A549 (cell line): ENCODE data around the gene NADK. TPM values are rescaled to one million over a fixed set of nuclear protein-coding genes. Genes with fewer than 3 reads are reported as not detected.

ENCODE experiments used
- ATAC-seq, 2 experiments: fragments of 200-7000 bp in 1 of 2; fragments of >200 bp in 1 of 2; cut with Nextera tagmentation in 1 of 2; cut with Tn5 transposase in 1 of 2; 3 replicates each; pipeline versions ENCODE4 v1.8.0 to v1.9.1; 2018 to 2020; ENCODE audit warnings: mild to moderate bottlenecking in 1 of 2, moderate library complexity in 1 of 2
- CTCF ChIA-PET: fragments of 300-600 bp; sonication (Branson Sonifier 250); formaldehyde crosslinking; extraction: SDS; loops from one replicate; lab custom pipeline; 2021; ENCODE audit warnings: antibody characterized with exemption, inconsistent platforms; lab: Yijun Ruan, JAX
- POLR2A ChIA-PET: fragments of 350-600 bp; formaldehyde crosslinking; extraction: SDS; loops from one replicate; lab custom pipeline; 2021; ENCODE audit warnings: antibody characterized with exemption, inconsistent platforms; lab: Yijun Ruan, JAX
- DNase-seq, 2 experiments: peaks; one replicate each; pipeline versions ENCODE4 v3.0.0 to v3.0.0-alpha.2; 2011 to 2016; ENCODE audit warnings: low read depth in 1 of 2, low spot score in 1 of 2
- FAIRE-seq: peaks from 2 replicates; lab custom pipeline; 2011; peaks lifted over from hg19 to GRCh38; lab: Jason Lieb, UNC
- H3K27ac ChIP-seq, 2 experiments: fragments of >200 bp; sonication (Bioruptor Twin); formaldehyde crosslinking; 3 replicates each; pipeline ENCODE4 v1.5.1; 2016 to 2017
- H3K4me1 ChIP-seq: fragments of >200 bp; sonication (Bioruptor Twin); formaldehyde crosslinking; 3 replicates; pipeline ENCODE4 v1.6.1; 2016
- H3K4me2 ChIP-seq: fragments of >200 bp; sonication (Bioruptor Twin); formaldehyde crosslinking; 3 replicates; pipeline ENCODE4 v1.6.1; 2016
- H3K4me3 ChIP-seq: fragments of >200 bp; sonication (Bioruptor Twin); formaldehyde crosslinking; 3 replicates; pipeline ENCODE4 v1.5.1; 2016
- H3K9me3 ChIP-seq: fragments of >200 bp; sonication (Bioruptor Twin); formaldehyde crosslinking; 3 replicates; pipeline ENCODE4 v1.6.1; 2016
- ATOH8 ChIP-seq: fragments of 250-450 bp; sonication (Bioruptor Pico); IDR thresholded peaks from 2 replicates; pipeline ENCODE4 v1.5.0; 2020; ENCODE audit warnings: low read depth, mild to moderate bottlenecking, moderate library complexity
- CBX2 ChIP-seq: fragments of 200-600 bp; sonication (generic); IDR thresholded peaks from 2 replicates; pipeline ENCODE4 v1.6.1; 2016; ENCODE audit warnings: low read depth, mild to moderate bottlenecking, borderline replicate concordance
- CBX8 ChIP-seq: fragments of 200-600 bp; sonication (generic); IDR thresholded peaks from 2 replicates; pipeline ENCODE4 v1.6.1; 2016
- CEBPB ChIP-seq, 2 experiments: fragments of >200 bp in 1 of 2; sonication (Bioruptor Twin) in 1 of 2; formaldehyde crosslinking in 1 of 2; IDR thresholded peaks; 2 replicates each; pipeline ENCODE4 v1.6.1; 2012 to 2016
- CHD2 ChIP-seq: fragments of 150-350 bp; IDR thresholded peaks from 2 replicates; pipeline ENCODE4 v1.6.1; 2014; ENCODE audit warnings: low read length; ENCODE audit not compliant: partially characterized antibody
- CHD4 ChIP-seq: fragments of 200-600 bp; sonication (generic); IDR thresholded peaks from 2 replicates; pipeline ENCODE4 v1.6.1; 2016; ENCODE audit warnings: antibody characterized with exemption, mild to moderate bottlenecking, borderline replicate concordance
- CTCF ChIP-seq: fragments of >200 bp; sonication (Bioruptor Twin); formaldehyde crosslinking; IDR thresholded peaks from 3 replicates; pipeline ENCODE4 v1.5.1; 2016
- EP300 ChIP-seq, 2 experiments: fragments of >200 bp; sonication (Bioruptor Twin); formaldehyde crosslinking; IDR thresholded peaks; 2 replicates in 1 of 2; 3 replicates in 1 of 2; pipeline ENCODE4 v1.6.1; 2016 to 2017
- ESRRA ChIP-seq: fragments of 150-350 bp; IDR thresholded peaks from 2 replicates; pipeline ENCODE4 v1.6.1; 2014; ENCODE audit warnings: mild to moderate bottlenecking, low read length, borderline replicate concordance
- FOSL2 ChIP-seq, 2 experiments: fragments of 450-650 bp in 1 of 2; fragments of >200 bp in 1 of 2; sonication (Bioruptor Twin) in 1 of 2; formaldehyde crosslinking; IDR thresholded peaks; 2 replicates each; pipeline versions ENCODE4 v1.5.0 to v1.6.1; 2016 to 2020; ENCODE audit warnings: mild to moderate bottlenecking in 1 of 2, moderate library complexity in 1 of 2
- FOXS1 ChIP-seq: fragments of 250-450 bp; sonication (Bioruptor Pico); IDR thresholded peaks from 2 replicates; pipeline ENCODE4 v1.5.0; 2020; ENCODE audit warnings: mild to moderate bottlenecking, moderate library complexity
- HMGXB4 ChIP-seq: fragments of 250-450 bp; sonication (Bioruptor Pico); IDR thresholded peaks from 2 replicates; pipeline ENCODE4 v1.5.0; 2021; ENCODE audit warnings: mild to moderate bottlenecking, moderate library complexity, borderline replicate concordance
- JUN ChIP-seq, 2 experiments: fragments of >200 bp; sonication (Bioruptor Twin); formaldehyde crosslinking; IDR thresholded peaks; 2 replicates in 1 of 2; 3 replicates in 1 of 2; pipeline ENCODE4 v1.6.1; 2016 to 2017
- JUNB ChIP-seq: fragments of >200 bp; sonication (Bioruptor Twin); formaldehyde crosslinking; IDR thresholded peaks from 2 replicates; pipeline ENCODE4 v1.6.1; 2016
- KDM1A ChIP-seq: fragments of 200-600 bp; sonication (generic); IDR thresholded peaks from 2 replicates; pipeline ENCODE4 v1.6.1; 2016; ENCODE audit warnings: low read depth, mild to moderate bottlenecking
- KDM5A ChIP-seq: fragments of 200-600 bp; sonication (generic); IDR thresholded peaks from 2 replicates; pipeline ENCODE4 v1.6.1; 2016; ENCODE audit warnings: antibody characterized with exemption, mild to moderate bottlenecking
- MAX ChIP-seq: IDR thresholded peaks from 2 replicates; pipeline ENCODE4 v1.6.1; 2012
- PBX3 ChIP-seq: IDR thresholded peaks from 2 replicates; pipeline ENCODE4 v1.6.1; 2012
- POLR2A ChIP-seq: IDR thresholded peaks from 2 replicates; pipeline ENCODE4 v1.6.1; 2012; ENCODE audit warnings: mild to moderate bottlenecking, low read length
- RCOR1 ChIP-seq: fragments of 150-350 bp; IDR thresholded peaks from 2 replicates; pipeline ENCODE4 v1.6.1; 2014; ENCODE audit warnings: antibody characterized with exemption, low read length, low read depth
- RNF2 ChIP-seq: fragments of 200-600 bp; sonication (generic); IDR thresholded peaks from 2 replicates; pipeline ENCODE4 v1.6.1; 2016; ENCODE audit warnings: low read depth, mild to moderate bottlenecking, antibody characterized with exemption, moderate library complexity, borderline replicate concordance
- WGBS: methylation state at CpG from one replicate; pipeline ENCODE4 v1.1.6; 2017; ENCODE audit errors: missing lambda C conversion rate; 5-methylcytosine and 5-hydroxymethylcytosine counted together
- polyA plus RNA-seq, 4 experiments: library from polyadenylated mRNA; depleted of rRNA in 3 of 4; stranded (reverse); fragments of >200 nt; fragmentation: RNase III in 1 of 4; extraction: RNeasy Plus Mini Kit Qiagen cat#74134 plus additional on column Dnase treatment in 1 of 4; gene quantifications; 2 replicates in 3 of 4; 3 replicates in 1 of 4; pipeline ENCODE4 v1.2.3, GENCODE V29; 2011 to 2017
- TF ChIP-seq, protein P1 (sequence below): IDR thresholded peaks from 2 replicates; pipeline ENCODE4 v1.6.1; 2012; ENCODE audit warnings: low read depth, borderline replicate concordance
- TF ChIP-seq, protein P2 (sequence below): fragments of >200 bp; sonication (Bioruptor Twin); formaldehyde crosslinking; IDR thresholded peaks from 2 replicates; pipeline ENCODE4 v1.6.1; 2016
- TF ChIP-seq, protein P3 (sequence below): fragments of 450-650 bp; IDR thresholded peaks from 2 replicates; pipeline ENCODE4 v1.6.1; 2014; ENCODE audit warnings: antibody characterized with exemption

NADK gene
- polyA plus RNA-seq, 2 of the 4 experiments (the other 2 are of a cell fraction), result 35.8 to 38.4 TPM

DNA sequence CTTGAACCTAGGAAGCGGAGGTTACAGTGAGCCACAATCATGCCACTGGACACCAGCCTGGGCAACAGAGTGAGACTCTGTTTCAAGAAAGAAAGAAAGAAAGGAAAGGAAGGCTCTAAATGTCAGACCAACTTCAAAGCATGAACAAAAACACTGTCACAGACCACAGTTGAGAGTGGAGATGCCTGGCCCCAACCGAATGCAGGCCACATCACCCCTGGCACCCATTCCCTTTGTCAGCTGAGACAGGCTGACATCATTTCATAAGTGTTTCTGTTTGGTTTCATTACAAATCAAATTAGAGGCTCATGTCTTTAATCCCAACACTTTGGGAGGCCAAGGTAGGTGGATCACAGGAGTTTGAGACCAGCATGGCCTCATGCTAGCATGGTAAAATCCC, 28.6 kb upstream of the NADK start:
- 98% methylated on average over 2 of the region's 2 CpGs for WGBS
- CTCF ChIA-PET, result interaction anchor here (2.1 kb wide), 1 partner anchor 19 kb away, joined by 7 read pairs; no protein-coding TSS in a partner anchor
- no peak for DNase-seq
- no peak overlapping the region for H3K4me2 ChIP-seq
- no peak overlapping the region for H3K27ac ChIP-seq
- POLR2A ChIA-PET, result no interaction called here
- H3K9me3 ChIP-seq, result no peaks in the 10 kb centered on the region
- no peak overlapping the region for H3K4me3 ChIP-seq
- FAIRE-seq, result no peak
- H3K4me1 ChIP-seq, result no peaks in the 10 kb centered on the region
- ATAC-seq, result no peak
- TF ChIP-seq JUN (IDR thresholded peaks at IDR 0.05) (no peak), CHD2 (no peak), RCOR1 (no peak), FOXS1 (no peak), KDM1A (no peak), CBX2 (no peak), JUNB (no peak)
- TF ChIP-seq, protein P1, sequence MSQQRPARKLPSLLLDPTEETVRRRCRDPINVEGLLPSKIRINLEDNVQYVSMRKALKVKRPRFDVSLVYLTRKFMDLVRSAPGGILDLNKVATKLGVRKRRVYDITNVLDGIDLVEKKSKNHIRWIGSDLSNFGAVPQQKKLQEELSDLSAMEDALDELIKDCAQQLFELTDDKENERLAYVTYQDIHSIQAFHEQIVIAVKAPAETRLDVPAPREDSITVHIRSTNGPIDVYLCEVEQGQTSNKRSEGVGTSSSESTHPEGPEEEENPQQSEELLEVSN, result no peak

DNA sequence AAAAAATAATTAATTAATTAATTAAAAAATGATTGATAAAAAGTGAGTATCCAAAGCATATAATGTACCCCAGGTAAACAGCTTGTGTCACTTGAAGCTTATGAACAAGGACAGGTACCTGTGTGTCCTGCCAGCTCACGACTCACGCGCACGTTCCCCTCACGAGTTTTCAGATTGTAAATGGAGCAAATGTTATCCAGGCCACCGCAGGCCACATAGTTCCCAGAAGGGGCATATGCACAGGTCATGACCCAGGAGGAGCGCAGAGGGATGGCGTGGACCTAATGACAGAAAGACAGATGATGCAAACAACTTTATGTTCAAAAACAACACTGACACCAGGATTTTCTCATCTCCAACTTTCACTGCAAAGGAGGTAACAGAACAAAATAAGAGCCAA, 26.0 kb upstream of the NADK start:
- no peaks in the 10 kb centered on the region for H3K4me1 ChIP-seq
- TF ChIP-seq MAX (no peak), POLR2A (no peak), CBX8 (no peak), PBX3 (no peak), CEBPB (IDR thresholded peaks at IDR 0.05) (no peak), EP300 (IDR thresholded peaks at IDR 0.05) (no peak), FOXS1 (no peak), HMGXB4 (no peak), ESRRA (no peak), KDM5A (no peak), ATOH8 (CRISPR knock-in tag) (no peak), CHD4 (no peak), RNF2 (no peak), FOSL2 (IDR thresholded peaks at IDR 0.05) (no peak), FOSL2 (CRISPR knock-in tag; IDR thresholded peaks at IDR 0.05) (no peak), CTCF (no peak)
- TF ChIP-seq, protein P2, sequence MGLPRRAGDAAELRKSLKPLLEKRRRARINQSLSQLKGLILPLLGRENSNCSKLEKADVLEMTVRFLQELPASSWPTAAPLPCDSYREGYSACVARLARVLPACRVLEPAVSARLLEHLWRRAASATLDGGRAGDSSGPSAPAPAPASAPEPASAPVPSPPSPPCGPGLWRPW, result no peak
- TF ChIP-seq, protein P3, sequence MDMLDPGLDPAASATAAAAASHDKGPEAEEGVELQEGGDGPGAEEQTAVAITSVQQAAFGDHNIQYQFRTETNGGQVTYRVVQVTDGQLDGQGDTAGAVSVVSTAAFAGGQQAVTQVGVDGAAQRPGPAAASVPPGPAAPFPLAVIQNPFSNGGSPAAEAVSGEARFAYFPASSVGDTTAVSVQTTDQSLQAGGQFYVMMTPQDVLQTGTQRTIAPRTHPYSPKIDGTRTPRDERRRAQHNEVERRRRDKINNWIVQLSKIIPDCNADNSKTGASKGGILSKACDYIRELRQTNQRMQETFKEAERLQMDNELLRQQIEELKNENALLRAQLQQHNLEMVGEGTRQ, result no peak
- no peak overlapping the region for H3K27ac ChIP-seq
- no peaks in the 10 kb centered on the region for H3K9me3 ChIP-seq
- no peak for ATAC-seq
- WGBS, result 98% methylated on average over 8 of the region's 8 CpGs
- H3K4me3 ChIP-seq, result no peak overlapping the region
- POLR2A ChIA-PET, result no interaction called here
- no peak for FAIRE-seq
- CTCF ChIA-PET, result interaction anchor here (0.6 to 1.4 kb wide), 2 partner anchors 15 to 719 kb away, joined by 3 to 4 read pairs; no protein-coding TSS in a partner anchor
- H3K4me2 ChIP-seq, result no peak overlapping the region
- DNase-seq, result no peak
